WERI-Rb-1 (cell line): Measurements from ENCODE around the gene GNG12.

Experiments used
- DNase-seq: peaks from one replicate; pipeline ENCODE4 v3.0.0-alpha.2; 2020
- H3K27ac ChIP-seq: fragments of 250-450 bp; sonication (Bioruptor Pico); 2 replicates; pipeline ENCODE4 v1.5.1; 2020; ENCODE audit warnings: mild to moderate bottlenecking, moderate library complexity
- H3K27me3 ChIP-seq: fragments of 250-450 bp; sonication (Bioruptor Pico); 2 replicates; pipeline ENCODE4 v1.5.1; 2021; ENCODE audit warnings: mild to moderate bottlenecking, low read depth, moderate library complexity; ENCODE audit not compliant: insufficient read depth, severe bottlenecking
- H3K36me3 ChIP-seq: fragments of 250-450 bp; sonication (Bioruptor Pico); 2 replicates; pipeline ENCODE4 v1.5.1; 2020; ENCODE audit warnings: mild to moderate bottlenecking, moderate library complexity
- H3K4me3 ChIP-seq: 2 replicates; pipeline ENCODE4 v1.5.1; 2011; ENCODE audit warnings: low read depth, mild to moderate bottlenecking, control low read depth, low read length
- H3K9me3 ChIP-seq: fragments of 250-450 bp; sonication (Bioruptor Pico); 2 replicates; pipeline ENCODE4 v1.5.1; 2021; ENCODE audit warnings: mild to moderate bottlenecking, moderate library complexity; ENCODE audit not compliant: severe bottlenecking
- CTCF ChIP-seq: IDR thresholded peaks from 2 replicates; pipeline ENCODE4 v1.5.1; 2011; ENCODE audit warnings: low read depth, mild to moderate bottlenecking, control low read depth, inconsistent platforms, low read length

The GNG12 gene

GRCh38 chr1:67721112-67721511 lies 112.2 kb downstream of the GNG12 start:
- Histone ChIP-seq H3K9me3 (no peaks in the 10 kb centered on the region), H3K27me3 (no peaks in the 10 kb centered on the region), H3K4me3 (no peak overlapping the region), H3K36me3 (no peaks in the 10 kb centered on the region), H3K27ac (peak overlapping the region; percentile 39)
- TF ChIP-seq CTCF, result no peak
- peak; percentile 37 for DNase-seq

GRCh38 chr1:67719329-67720196 lies 113.7 kb downstream of the GNG12 start:
- Histone ChIP-seq H3K4me3 (no peak overlapping the region), H3K27ac (0 out of 2 replicates have a peak overlapping the region, but pooled peaks have one; percentile 2), H3K27me3 (no peaks in the 10 kb centered on the region), H3K36me3 (no peaks in the 10 kb centered on the region), H3K9me3 (no peaks in the 10 kb centered on the region)
- TF ChIP-seq CTCF, result no peak
- DNase-seq, result no peak

DNA sequence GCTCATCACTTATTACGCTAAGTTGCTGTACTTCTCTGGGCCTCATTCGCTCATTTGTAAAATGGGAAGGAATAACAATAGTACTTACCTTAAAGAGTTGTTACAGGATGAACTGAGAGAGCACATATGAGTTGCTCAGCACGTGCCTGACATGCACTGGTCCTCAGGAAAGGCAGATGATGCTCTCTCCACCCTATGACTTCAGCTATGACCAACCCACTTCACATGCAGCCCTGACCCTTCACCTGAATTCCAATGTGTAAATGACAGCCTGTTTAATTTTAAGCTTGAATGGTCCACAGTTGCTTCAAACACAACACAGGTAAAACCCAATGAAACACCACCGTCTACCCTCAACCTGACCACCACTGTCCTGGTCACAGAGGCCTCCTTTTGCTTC lies 115.4 kb downstream of the GNG12 start:
- no peak overlapping the region for H3K27ac ChIP-seq
- no peak for TF ChIP-seq CTCF
- DNase-seq, result no peak
- no peaks in the 10 kb centered on the region for H3K9me3 ChIP-seq
- H3K36me3 ChIP-seq, result no peaks in the 10 kb centered on the region
- no peak overlapping the region for H3K4me3 ChIP-seq
- H3K27me3 ChIP-seq, result no peaks in the 10 kb centered on the region

GRCh38 chr1:67716800-67717199 lies 116.5 kb downstream of the GNG12 start:
- no peak for DNase-seq
- no peaks in the 10 kb centered on the region for H3K9me3 ChIP-seq
- no peak for TF ChIP-seq CTCF
- H3K27ac ChIP-seq, result no peak overlapping the region; the same call in 1 of the 2 replicates
- H3K4me3 ChIP-seq, result no peak overlapping the region
- H3K27me3 ChIP-seq, result no peaks in the 10 kb centered on the region
- no peaks in the 10 kb centered on the region for H3K36me3 ChIP-seq

GRCh38 chr1:67715819-67716218 lies 117.4 kb downstream of the GNG12 start:
- Histone ChIP-seq H3K27me3 (no peaks in the 10 kb centered on the region), H3K27ac (no peak overlapping the region), H3K36me3 (no peaks in the 10 kb centered on the region), H3K9me3 (no peaks in the 10 kb centered on the region), H3K4me3 (no peak overlapping the region)
- DNase-seq, result no peak
- no peak for TF ChIP-seq CTCF
